ENCODE data around the gene TMC7. TPM values are rescaled to one million over a fixed set of nuclear protein-coding genes. Genes with fewer than 3 reads are reported as not detected.

The TMC7 gene
- total and polyA plus RNA-seq, 9 of the 15 experiments (the other 6 are each of a cell fraction or from before 2014, with no cell fraction given): 0.08 to 2.0 (median 1.5) TPM

- Histone ChIP-seq H3K9me1 (ENCODE audit: control insufficient read depth, insufficient read depth, low read length) (no peaks in the 10 kb centered on the region), H3K4me2 (ENCODE audit: insufficient read depth, low read length) (no peak overlapping the region), H3K9me3 (replicated peaks; ENCODE audit: control insufficient read depth, insufficient read depth, low read depth, low read length) (no peaks in the 10 kb centered on the region), H4K20me1 (replicated peaks; ENCODE audit: control insufficient read depth, insufficient read depth, low read length) (no peaks in the 10 kb centered on the region), H3K79me2 (ENCODE audit: control insufficient read depth, insufficient read depth, low read length) (no peaks in the 10 kb centered on the region), H3K36me3 (ENCODE audit: control insufficient read depth, insufficient read depth, low read length) (no peaks in the 10 kb centered on the region), H3K9ac (ENCODE audit: insufficient read depth in 1 of 2, low read depth in 2 of 2, low read length in 2 of 2) (no peak overlapping the region), H3K4me3 (no peak overlapping the region), H2AFZ (ENCODE audit: low read depth, low read length) (no peak overlapping the region), H3K4me1 (replicated peaks in 1 of 2; ENCODE audit: control insufficient read depth in 2 of 2, insufficient read depth in 2 of 2, low read length in 2 of 2) (no peaks in the 10 kb centered on the region), H3K27me3 (ENCODE audit: control insufficient read depth in 2 of 2, insufficient read depth in 2 of 2, low read length in 2 of 2) (no peaks in the 10 kb centered on the region; a peak in 2 of 5 replicates), H3K27ac (ENCODE audit: extremely low read depth, low read depth, low read length) (no peak overlapping the region)
- TF ChIP-seq, protein P1, sequence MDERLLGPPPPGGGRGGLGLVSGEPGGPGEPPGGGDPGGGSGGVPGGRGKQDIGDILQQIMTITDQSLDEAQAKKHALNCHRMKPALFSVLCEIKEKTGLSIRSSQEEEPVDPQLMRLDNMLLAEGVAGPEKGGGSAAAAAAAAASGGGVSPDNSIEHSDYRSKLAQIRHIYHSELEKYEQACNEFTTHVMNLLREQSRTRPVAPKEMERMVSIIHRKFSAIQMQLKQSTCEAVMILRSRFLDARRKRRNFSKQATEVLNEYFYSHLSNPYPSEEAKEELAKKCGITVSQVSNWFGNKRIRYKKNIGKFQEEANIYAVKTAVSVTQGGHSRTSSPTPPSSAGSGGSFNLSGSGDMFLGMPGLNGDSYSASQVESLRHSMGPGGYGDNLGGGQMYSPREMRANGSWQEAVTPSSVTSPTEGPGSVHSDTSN (CRISPR knock-in tag; IDR thresholded peaks at IDR 0.05; ENCODE audit: low read depth): no peak
- TF ChIP-seq, protein P1 (tag; conservative IDR thresholded peaks at IDR 0.05; ENCODE audit: low read depth): peak; percentile 77
- TF ChIP-seq AFF4 (CRISPR knock-in tag; IDR thresholded peaks at IDR 0.05) (no peak), PKNOX1 (IDR thresholded peaks at IDR 0.05) (peak; percentile 20; the same call in 1 of the 2 replicates), MEIS2 (IDR thresholded peaks at IDR 0.05; ENCODE audit: partially characterized antibody) (peak; percentile 75)
- BruUV-seq (replicated peaks): no TSS peak
- ATAC-seq (no peak), FAIRE-seq (no peak), DNase-seq (ENCODE audit: extremely low read depth in 1 of 4, low spot score in 3 of 4) (no peak)
- ChIA-PET POLR2A (interaction anchor here (1.4 to 2.7 kb wide), 2 partner anchors 12 to 164 kb away, joined by 6 to 9 read pairs; partner anchors contain the start of gene ARL6IP1), CTCF (ENCODE audit: low intra/inter-chr PET ratio) (no interaction called here)
- WGBS (ENCODE audit: insufficient coverage, low coverage, missing lambda C conversion rate): 1% methylated on average over 5 of the region's 5 CpGs
- intact Hi-C loops (cut with micrococcal nuclease): no loop called here
- in situ Hi-C loops (cut with MboI): no loop called here
Observed at GRCh38 chr16:18965555-18965954, 18.2 kb upstream of the TMC7 start.

Measured in K562 (cell line).